ENCODE results near the gene ATP7A. TPM values are rescaled to one million over a fixed set of nuclear protein-coding genes. Genes with fewer than 3 reads are reported as not detected.
A peak's percentile ranks its signal among the peaks of the same experiment; 100 is the strongest.

The ATP7A gene
- total and polyA plus RNA-seq, 9 of the 15 experiments (the other 6 are each of a cell fraction or from before 2014, with no cell fraction given): 7.8 to 22.7 (median 11.6) TPM

DNA sequence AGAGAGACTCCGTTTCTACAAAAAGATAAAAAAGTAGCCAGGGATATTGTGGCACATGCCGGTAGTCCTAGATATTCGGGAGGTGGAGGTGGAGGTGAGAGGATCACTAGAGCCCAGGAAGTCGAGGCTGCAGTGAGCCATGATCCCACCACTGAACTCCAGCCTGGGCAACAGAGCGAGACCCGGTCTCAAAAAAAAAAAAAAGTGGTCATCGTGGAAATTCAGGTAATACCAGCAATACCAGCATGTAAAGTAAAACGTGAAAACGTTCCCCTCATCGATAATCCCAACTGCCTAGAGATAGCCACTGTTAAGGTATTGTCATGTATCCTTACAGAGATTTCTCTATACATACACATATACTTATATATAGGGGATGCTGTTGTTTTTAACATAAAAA is 16.8 kb upstream of the ATP7A start:
- TF ChIP-seq, protein P1, sequence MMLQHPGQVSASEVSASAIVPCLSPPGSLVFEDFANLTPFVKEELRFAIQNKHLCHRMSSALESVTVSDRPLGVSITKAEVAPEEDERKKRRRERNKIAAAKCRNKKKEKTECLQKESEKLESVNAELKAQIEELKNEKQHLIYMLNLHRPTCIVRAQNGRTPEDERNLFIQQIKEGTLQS (IDR thresholded peaks at IDR 0.05): no peak
- TF ChIP-seq, protein P1 (CRISPR knock-in tag; conservative IDR thresholded peaks at IDR 0.05): no peak
- TF ChIP-seq BRF1 (IDR thresholded peaks at IDR 0.05; ENCODE audit: borderline replicate concordance, extremely low read depth, insufficient read length): no peak
- TF ChIP-seq TCF3 (CRISPR knock-in tag; IDR thresholded peaks at IDR 0.05): no peak
- TF ChIP-seq PYGO2 (tag; IDR thresholded peaks at IDR 0.05): no peak
- no peak for TF ChIP-seq SAFB (IDR thresholded peaks at IDR 0.05; ENCODE audit: borderline replicate concordance, low read depth, low read length)
- TF ChIP-seq, protein P2, sequence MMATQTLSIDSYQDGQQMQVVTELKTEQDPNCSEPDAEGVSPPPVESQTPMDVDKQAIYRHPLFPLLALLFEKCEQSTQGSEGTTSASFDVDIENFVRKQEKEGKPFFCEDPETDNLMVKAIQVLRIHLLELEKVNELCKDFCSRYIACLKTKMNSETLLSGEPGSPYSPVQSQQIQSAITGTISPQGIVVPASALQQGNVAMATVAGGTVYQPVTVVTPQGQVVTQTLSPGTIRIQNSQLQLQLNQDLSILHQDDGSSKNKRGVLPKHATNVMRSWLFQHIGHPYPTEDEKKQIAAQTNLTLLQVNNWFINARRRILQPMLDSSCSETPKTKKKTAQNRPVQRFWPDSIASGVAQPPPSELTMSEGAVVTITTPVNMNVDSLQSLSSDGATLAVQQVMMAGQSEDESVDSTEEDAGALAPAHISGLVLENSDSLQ (IDR thresholded peaks at IDR 0.05): no peak
- TF ChIP-seq FUS (optimal IDR thresholded peaks at IDR 0.05; ENCODE audit: low read depth, low read length): no peak
- TF ChIP-seq, protein P3, sequence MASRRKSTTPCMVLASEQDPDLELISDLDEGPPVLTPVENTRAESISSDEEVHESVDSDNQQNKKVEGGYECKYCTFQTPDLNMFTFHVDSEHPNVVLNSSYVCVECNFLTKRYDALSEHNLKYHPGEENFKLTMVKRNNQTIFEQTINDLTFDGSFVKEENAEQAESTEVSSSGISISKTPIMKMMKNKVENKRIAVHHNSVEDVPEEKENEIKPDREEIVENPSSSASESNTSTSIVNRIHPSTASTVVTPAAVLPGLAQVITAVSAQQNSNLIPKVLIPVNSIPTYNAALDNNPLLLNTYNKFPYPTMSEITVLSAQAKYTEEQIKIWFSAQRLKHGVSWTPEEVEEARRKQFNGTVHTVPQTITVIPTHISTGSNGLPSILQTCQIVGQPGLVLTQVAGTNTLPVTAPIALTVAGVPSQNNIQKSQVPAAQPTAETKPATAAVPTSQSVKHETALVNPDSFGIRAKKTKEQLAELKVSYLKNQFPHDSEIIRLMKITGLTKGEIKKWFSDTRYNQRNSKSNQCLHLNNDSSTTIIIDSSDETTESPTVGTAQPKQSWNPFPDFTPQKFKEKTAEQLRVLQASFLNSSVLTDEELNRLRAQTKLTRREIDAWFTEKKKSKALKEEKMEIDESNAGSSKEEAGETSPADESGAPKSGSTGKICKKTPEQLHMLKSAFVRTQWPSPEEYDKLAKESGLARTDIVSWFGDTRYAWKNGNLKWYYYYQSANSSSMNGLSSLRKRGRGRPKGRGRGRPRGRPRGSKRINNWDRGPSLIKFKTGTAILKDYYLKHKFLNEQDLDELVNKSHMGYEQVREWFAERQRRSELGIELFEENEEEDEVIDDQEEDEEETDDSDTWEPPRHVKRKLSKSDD (conservative IDR thresholded peaks at IDR 0.05; ENCODE audit: low read length): no peak
- TF ChIP-seq IRF2 (CRISPR knock-in tag; IDR thresholded peaks at IDR 0.05): no peak
- TF ChIP-seq ZNF384 (IDR thresholded peaks at IDR 0.05; ENCODE audit: low read depth, low read length): no peak
- TF ChIP-seq, protein P4, sequence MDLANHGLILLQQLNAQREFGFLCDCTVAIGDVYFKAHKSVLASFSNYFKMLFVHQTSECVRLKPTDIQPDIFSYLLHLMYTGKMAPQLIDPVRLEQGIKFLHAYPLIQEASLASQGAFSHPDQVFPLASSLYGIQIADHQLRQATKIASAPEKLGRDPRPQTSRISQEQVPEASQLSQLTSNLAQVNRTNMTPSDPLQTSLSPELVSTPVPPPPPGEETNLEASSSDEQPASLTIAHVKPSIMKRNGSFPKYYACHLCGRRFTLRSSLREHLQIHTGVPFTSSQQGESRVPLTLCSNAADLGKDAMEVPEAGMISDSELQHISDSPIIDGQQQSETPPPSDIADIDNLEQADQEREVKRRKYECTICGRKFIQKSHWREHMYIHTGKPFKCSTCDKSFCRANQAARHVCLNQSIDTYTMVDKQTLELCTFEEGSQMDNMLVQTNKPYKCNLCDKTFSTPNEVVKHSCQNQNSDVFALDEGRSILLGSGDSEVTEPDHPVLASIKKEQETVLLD (IDR thresholded peaks at IDR 0.05): no peak
- TF ChIP-seq GATA2 (CRISPR knock-in tag; IDR thresholded peaks at IDR 0.05): no peak
- TF ChIP-seq PHB2 (IDR thresholded peaks at IDR 0.05; ENCODE audit: low read depth): no peak
- no peak for TF ChIP-seq SMAD3 (CRISPR knock-in tag; conservative IDR thresholded peaks at IDR 0.05)
- TF ChIP-seq ERF (CRISPR knock-in tag; IDR thresholded peaks at IDR 0.05): no peak
- Histone ChIP-seq H2AFZ (ENCODE audit: low read depth, low read length) (no peak overlapping the region), H3K9ac (ENCODE audit: insufficient read depth in 1 of 2, low read depth in 2 of 2, low read length in 2 of 2) (peak overlapping the region in 1 of 2 experiments; percentile 81; a peak in 3 of 4 replicates), H3K4me2 (ENCODE audit: insufficient read depth, low read length) (peak overlapping the region; percentile 86), H4K20me1 (replicated peaks; ENCODE audit: control insufficient read depth, insufficient read depth, low read length) (no peaks in the 10 kb centered on the region), H3K27ac (ENCODE audit: extremely low read depth, low read depth, low read length) (no peak overlapping the region; the same call in 2 of the 3 replicates), H3K4me1 (replicated peaks in 1 of 2; ENCODE audit: control insufficient read depth in 2 of 2, insufficient read depth in 2 of 2, low read length in 2 of 2) (peaks cover 1 to 3% of the 10 kb centered on the region in 2 experiments; a peak in 2 of 5 replicates), H3K9me3 (replicated peaks; ENCODE audit: control insufficient read depth, insufficient read depth, low read depth, low read length) (no peaks in the 10 kb centered on the region), H3K4me3 (peak overlapping the region; percentile 63), H3K27me3 (ENCODE audit: control insufficient read depth in 2 of 2, insufficient read depth in 2 of 2, low read length in 2 of 2) (no peaks in the 10 kb centered on the region), H3K79me2 (ENCODE audit: control insufficient read depth, insufficient read depth, low read length) (peaks cover 49% of the 10 kb centered on the region), H3K36me3 (ENCODE audit: control insufficient read depth, insufficient read depth, low read length) (no peaks in the 10 kb centered on the region; the same call in 2 of the 3 replicates), H3K9me1 (ENCODE audit: control insufficient read depth, insufficient read depth, low read length) (no peaks in the 10 kb centered on the region)
- 2% methylated on average over 7 of the region's 10 CpGs for WGBS (ENCODE audit: insufficient coverage, low coverage, missing lambda C conversion rate)
- intact Hi-C loops (cut with micrococcal nuclease) (loop anchor here (10.0 kb wide), 1 partner anchor 449 kb away; the partner anchor contains the start of gene FGF16), in situ Hi-C loops (cut with MboI) (no loop called here)
- no TSS peak for BruUV-seq (replicated peaks)
- POLR2A ChIA-PET: interaction anchor here (0.8 kb wide), 1 partner anchor 207 kb away, joined by 3 read pairs; no protein-coding TSS in a partner anchor
- FAIRE-seq: no peak
- no peak for DNase-seq (ENCODE audit: extremely low read depth in 1 of 4, low spot score in 3 of 4)
- CTCF ChIA-PET (ENCODE audit: low intra/inter-chr PET ratio): no interaction called here
- ATAC-seq: no peak

All from K562 (cell line).